Common myeloid progenitor, CD34-positive (primary cell): Measurements from ENCODE around the gene TNFRSF21.
A peak's percentile ranks its signal among the peaks of the same experiment; 100 is the strongest.

Source experiments
- CTCF ChIA-PET: fragments of 350-600 bp; sonication (Branson Sonifier 250); formaldehyde crosslinking; loops from one replicate; lab custom pipeline; 2021; ENCODE audit warnings: antibody characterized with exemption; lab: Charles Lee
- POLR2A ChIA-PET: fragments of 350-600 bp; sonication (Branson Sonifier 250); formaldehyde crosslinking; loops from one replicate; lab custom pipeline; 2021; ENCODE audit warnings: antibody characterized with exemption; lab: Charles Lee
- DNase-seq, 3 donors: peaks; one replicate each; pipeline versions ENCODE4 v3.0.0 to v3.0.0-alpha.2; 2013
- H3K27ac ChIP-seq, 2 experiments: 1 replicate in 1 of 2; 2 replicates in 1 of 2; pipeline ENCODE4 v1.7.0; 2013; ENCODE audit warnings: inconsistent platforms in 2 of 2, low read length in 2 of 2, mild to moderate bottlenecking in 2 of 2, low read depth in 1 of 2, moderate library complexity in 1 of 2; ENCODE audit not compliant: severe bottlenecking in 2 of 2, insufficient read depth in 1 of 2, poor library complexity in 1 of 2
- H3K27me3 ChIP-seq, 5 experiments: replicated peaks in 2 of 5; 1 replicate in 3 of 5; 2 replicates in 2 of 5; pipeline versions ENCODE4 v1.6.1 to v1.7.0; 2013; ENCODE audit warnings: low read length in 4 of 5, mild to moderate bottlenecking in 2 of 5, moderate library complexity in 2 of 5, inconsistent platforms in 1 of 5; ENCODE audit not compliant: insufficient read depth in 5 of 5, control insufficient read depth in 4 of 5
- H3K36me3 ChIP-seq, 4 experiments: 1 replicate in 2 of 4; 2 replicates in 2 of 4; pipeline versions ENCODE4 v1.6.1 to v1.7.0; 2013; ENCODE audit warnings: low read length in 3 of 4, control low read depth in 1 of 4, mild to moderate bottlenecking in 1 of 4; ENCODE audit not compliant: control insufficient read depth in 4 of 4, insufficient read depth in 4 of 4
- H3K4me1 ChIP-seq, 4 experiments: 1 replicate in 3 of 4; 2 replicates in 1 of 4; pipeline versions ENCODE4 v1.6.1 to v1.7.1; 2013; ENCODE audit warnings: low read length in 3 of 4, mild to moderate bottlenecking in 3 of 4, control low read depth in 1 of 4, inconsistent platforms in 1 of 4, moderate library complexity in 1 of 4; ENCODE audit not compliant: control insufficient read depth in 4 of 4, insufficient read depth in 4 of 4; ENCODE audit errors: control extremely low read depth in 1 of 4
- H3K4me3 ChIP-seq, 7 experiments: 1 replicate in 4 of 7; 2 replicates in 3 of 7; pipeline versions ENCODE4 v1.5.1 to v1.7.0; 2013; ENCODE audit warnings: mild to moderate bottlenecking in 7 of 7, low read length in 6 of 7, moderate library complexity in 6 of 7, inconsistent platforms in 2 of 7, low read depth in 2 of 7, control low read depth in 1 of 7; ENCODE audit not compliant: insufficient read depth in 4 of 7, control insufficient read depth in 1 of 7; ENCODE audit errors: extremely low read depth in 1 of 7
- H3K9me3 ChIP-seq, 5 experiments: 1 replicate in 4 of 5; 2 replicates in 1 of 5; pipeline versions ENCODE4 v1.6.1 to v1.7.1; 2013; ENCODE audit warnings: low read length in 4 of 5, mild to moderate bottlenecking in 2 of 5, inconsistent platforms in 1 of 5, low read depth in 1 of 5, moderate library complexity in 1 of 5; ENCODE audit not compliant: control insufficient read depth in 4 of 5, insufficient read depth in 2 of 5; ENCODE audit errors: control extremely low read depth in 1 of 5
- WGBS: methylation state at CpG from one replicate; pipeline ENCODE4 v1.1.5; 2013; ENCODE audit not compliant: insufficient coverage; 5-methylcytosine and 5-hydroxymethylcytosine counted together

Gene TNFRSF21

DNA sequence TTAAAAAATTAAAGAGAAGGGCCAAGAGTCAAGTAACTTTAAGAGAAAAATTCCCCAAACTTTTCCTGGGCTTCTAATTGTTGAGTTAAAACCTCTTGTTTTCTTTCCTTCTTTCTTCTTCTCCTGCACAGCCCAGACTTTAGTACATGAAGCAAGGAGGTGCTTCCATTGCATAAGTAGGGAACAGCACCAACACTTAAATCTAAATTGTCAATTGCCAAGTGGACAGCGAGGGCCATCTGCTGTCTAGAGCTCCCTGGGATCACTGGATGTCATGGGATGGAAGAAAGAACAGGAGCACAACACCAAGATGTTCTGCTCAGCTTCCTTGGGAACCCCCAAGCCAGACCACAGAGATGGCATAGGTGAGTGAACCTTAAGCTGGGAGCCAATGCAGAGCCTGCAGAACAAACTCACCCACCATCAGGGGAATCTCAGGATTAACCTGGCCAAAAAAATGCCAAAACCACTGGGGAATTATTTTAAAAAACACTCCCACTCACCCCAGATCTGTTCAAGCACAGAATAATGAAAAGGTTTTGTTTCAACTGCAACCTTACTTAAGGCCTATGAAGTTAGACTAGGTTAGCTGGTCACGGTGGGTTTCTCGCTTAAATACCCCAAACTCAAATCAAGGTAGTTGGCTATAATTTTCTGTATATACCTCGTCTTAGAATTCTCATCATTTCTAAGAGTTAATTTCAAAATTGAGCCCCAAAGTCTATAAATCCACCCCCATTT lies 67.8 kb downstream of the TNFRSF21 start:
- ChIA-PET POLR2A (interaction anchor here (0.5 to 0.6 kb wide), 3 partner anchors 67 to 145 kb away, joined by 3 read pairs; no protein-coding TSS in a partner anchor), CTCF (interaction anchor here (1.4 to 1.5 kb wide), 3 partner anchors 10 to 64 kb away, joined by 3 to 5 read pairs (median 3); no protein-coding TSS in a partner anchor)
- Histone ChIP-seq H3K27me3 (no peaks in the 10 kb centered on the region), H3K9me3 (no peaks in the 10 kb centered on the region), H3K4me1 (peaks cover 15 to 68% (median 41%) of the 10 kb centered on the region in 4 experiments), H3K36me3 (peaks cover 0 to 2% (median 0%) of the 10 kb centered on the region in 4 experiments), H3K4me3 (peak overlapping the region in 2 of 7 experiments; percentile 16 to 36), H3K27ac (peak overlapping the region in 1 of 2 experiments; percentile 84)
- DNase-seq, result no peak
- 71% methylated on average over 1 of the region's 4 CpGs for WGBS

DNA sequence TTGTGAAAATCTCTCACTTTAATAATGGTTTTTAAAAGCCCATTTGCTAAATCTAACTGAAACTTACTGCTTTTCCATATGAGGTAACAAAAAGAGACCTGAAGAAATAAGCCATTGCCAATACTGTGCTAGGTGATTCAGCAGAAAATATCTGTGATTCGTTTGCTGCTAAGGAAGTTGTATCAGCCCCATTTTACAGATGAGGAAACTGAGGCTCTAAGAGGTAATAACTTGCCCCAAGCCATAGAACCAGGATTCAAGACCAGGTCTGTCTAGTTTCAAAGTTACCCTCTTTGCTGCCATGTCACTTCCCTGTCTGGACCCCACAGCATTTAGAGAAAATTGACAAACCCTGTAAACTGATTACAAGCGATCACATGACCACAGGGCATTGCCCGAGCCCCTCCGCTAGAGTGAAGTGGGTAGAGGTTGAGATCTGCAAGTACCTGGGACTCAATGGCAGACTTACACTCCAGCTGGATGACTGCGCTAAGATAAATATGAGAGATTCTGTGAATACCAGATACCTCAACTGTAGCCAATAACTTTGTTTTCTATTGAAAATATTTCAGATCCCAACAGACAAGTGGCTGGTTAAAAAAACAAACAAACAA lies 69.3 kb downstream of the TNFRSF21 start:
- Histone ChIP-seq H3K9me3 (no peaks in the 10 kb centered on the region), H3K36me3 (peaks cover 0 to 2% (median 0%) of the 10 kb centered on the region in 4 experiments), H3K27me3 (no peaks in the 10 kb centered on the region), H3K4me1 (peaks cover 5 to 67% (median 34%) of the 10 kb centered on the region in 4 experiments), H3K4me3 (no peak overlapping the region), H3K27ac (no peak overlapping the region)
- ChIA-PET CTCF (no interaction called here), POLR2A (no interaction called here)
- DNase-seq, result peak in 1 of 3 donors; percentile 27
- WGBS, result 84% methylated on average over 5 of the region's 5 CpGs

DNA sequence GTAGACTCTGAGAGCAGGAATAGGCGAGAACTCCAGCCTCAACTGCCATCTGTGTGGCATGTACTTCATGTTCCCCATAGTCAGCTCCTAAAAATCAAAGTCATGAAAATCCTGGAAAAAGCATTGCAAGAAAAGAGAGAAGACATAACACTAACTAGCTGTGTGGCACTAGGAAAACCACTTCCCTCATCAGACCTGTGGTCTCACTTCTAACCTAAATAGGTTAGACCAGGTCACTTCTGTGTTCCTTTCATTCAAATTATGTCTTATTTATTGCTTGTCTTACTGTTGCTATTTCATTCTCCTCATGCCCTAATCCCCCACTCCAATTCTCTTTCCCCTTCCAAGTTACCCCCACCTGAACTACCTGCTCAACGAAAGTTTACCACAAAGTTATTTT lies 70.2 kb downstream of the TNFRSF21 start:
- H3K36me3 ChIP-seq, result peaks cover 0 to 2% (median 0%) of the 10 kb centered on the region in 4 experiments
- WGBS, result 77% methylated on average over 2 of the region's 2 CpGs
- peaks cover 5 to 64% (median 34%) of the 10 kb centered on the region in 4 experiments for H3K4me1 ChIP-seq

DNA sequence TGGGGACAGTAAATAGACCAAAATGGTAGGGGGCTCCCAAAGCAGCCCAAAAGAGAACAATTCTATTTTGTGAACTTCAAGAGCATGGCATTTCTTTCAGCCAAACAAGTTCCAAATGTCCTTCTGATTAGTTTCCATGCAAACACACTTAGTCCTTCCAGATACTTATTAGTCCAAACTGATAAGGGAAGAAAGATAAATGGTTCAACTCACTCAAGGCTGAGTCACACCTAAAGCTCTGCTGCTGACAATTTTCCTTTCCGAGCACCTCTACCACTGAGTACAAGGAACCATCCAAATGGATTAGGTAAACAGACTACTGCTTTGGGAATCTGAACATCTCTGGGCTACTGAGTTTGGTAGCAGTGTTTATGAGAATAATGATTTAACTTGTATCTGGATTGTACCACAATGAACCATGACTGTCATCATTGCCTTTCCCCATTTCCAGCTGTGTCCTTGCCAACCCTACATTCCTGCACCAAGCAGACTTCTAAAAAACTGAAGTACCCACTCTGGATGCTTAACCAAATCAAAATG lies 71.2 kb downstream of the TNFRSF21 start:
- CTCF ChIA-PET, result interaction anchor here (0.7 kb wide), 1 partner anchor 683 kb away, joined by 3 read pairs; no protein-coding TSS in a partner anchor

More for the DNA sequence above, 70.2 kb downstream of the TNFRSF21 start:
- peak in 2 of 3 donors; percentile 54 to 68 for DNase-seq
- no peak overlapping the region for H3K27ac ChIP-seq
- no peaks in the 10 kb centered on the region for H3K27me3 ChIP-seq
- ChIA-PET CTCF (no interaction called here), POLR2A (no interaction called here)
- H3K9me3 ChIP-seq, result no peaks in the 10 kb centered on the region
- H3K4me3 ChIP-seq, result no peak overlapping the region

DNA sequence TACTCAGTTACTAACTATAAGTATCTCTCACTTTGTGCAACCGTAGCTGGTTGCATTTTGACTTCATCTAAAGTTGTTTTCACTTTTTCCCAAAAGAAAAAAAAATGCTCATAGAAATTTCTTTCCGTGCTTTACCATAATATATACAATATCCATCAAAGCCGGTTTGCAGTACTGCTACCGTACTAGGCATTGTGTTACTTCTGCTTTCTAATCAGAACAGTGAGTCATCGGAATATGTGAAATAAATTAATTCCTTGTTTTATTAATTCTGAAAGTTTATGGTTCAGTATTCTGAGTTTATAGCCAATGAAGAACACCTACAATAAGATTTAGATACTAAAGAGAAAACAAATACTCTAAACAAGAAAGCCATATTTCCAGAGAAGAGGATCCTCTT lies 72.5 kb downstream of the TNFRSF21 start:
- CTCF ChIA-PET, result no interaction called here
- DNase-seq, result peak in 2 of 3 donors; percentile 36 to 56
- no peaks in the 10 kb centered on the region for H3K27me3 ChIP-seq
- H3K36me3 ChIP-seq, result peaks cover 0 to 5% (median under 1%) of the 10 kb centered on the region in 4 experiments
- H3K4me1 ChIP-seq, result peaks cover 0 to 55% (median 29%) of the 10 kb centered on the region in 4 experiments
- no peaks in the 10 kb centered on the region for H3K9me3 ChIP-seq
- POLR2A ChIA-PET, result no interaction called here
- H3K27ac ChIP-seq, result no peak overlapping the region
- H3K4me3 ChIP-seq, result no peak overlapping the region
- WGBS, result 100% methylated on average over 1 of the region's 5 CpGs

More for the DNA sequence above, 71.2 kb downstream of the TNFRSF21 start:
- Histone ChIP-seq H3K9me3 (no peaks in the 10 kb centered on the region), H3K36me3 (peaks cover 0 to 2% (median 0%) of the 10 kb centered on the region in 4 experiments), H3K27ac (no peak overlapping the region), H3K4me3 (no peak overlapping the region), H3K4me1 (peaks cover 5 to 61% (median 34%) of the 10 kb centered on the region in 4 experiments), H3K27me3 (no peaks in the 10 kb centered on the region)
- WGBS, result no CpG with 5 or more reads among the region's 1 CpG
- POLR2A ChIA-PET, result no interaction called here
- no peak for DNase-seq

DNA sequence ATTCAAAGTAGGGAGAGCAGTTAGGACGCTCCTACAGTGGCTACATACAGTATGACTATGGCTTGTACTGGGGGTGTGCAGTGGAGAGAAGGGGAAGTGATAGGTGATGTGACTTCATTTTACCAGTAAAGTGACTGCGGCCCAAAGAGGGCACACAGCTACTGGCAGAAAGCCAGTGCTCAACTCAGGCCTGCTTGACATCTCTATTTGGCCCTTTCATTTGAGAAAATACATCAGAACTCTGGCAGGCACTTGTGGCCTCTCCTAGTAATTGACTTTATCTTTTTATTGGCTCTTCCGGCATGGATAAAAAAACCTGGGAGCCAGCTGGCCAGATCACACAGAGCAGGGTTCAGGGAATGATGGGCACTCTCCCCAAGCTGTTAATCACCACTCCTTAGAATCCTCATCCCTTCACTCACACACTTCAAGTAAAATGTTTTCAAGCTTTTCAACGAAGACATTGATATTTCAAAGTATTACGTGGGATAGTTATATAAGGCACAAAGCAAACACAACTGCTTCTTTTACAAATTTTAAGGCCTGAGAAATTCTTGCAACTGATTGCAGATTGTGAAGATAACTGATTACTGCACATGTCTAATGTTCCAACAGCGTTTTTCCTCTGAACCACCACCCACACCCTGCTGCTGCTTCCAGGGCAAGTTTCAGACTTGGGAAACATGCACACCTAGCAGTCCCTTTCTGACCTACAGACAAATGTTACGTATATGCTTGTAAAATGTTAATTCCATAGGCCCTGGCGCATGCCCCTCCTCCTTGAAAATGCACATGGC lies 73.5 kb downstream of the TNFRSF21 start:
- WGBS, result 82% methylated on average over 8 of the region's 8 CpGs
- peak in 2 of 3 donors; percentile 80 to 84 for DNase-seq
- Histone ChIP-seq H3K4me1 (peaks cover 0 to 45% (median 21%) of the 10 kb centered on the region in 4 experiments), H3K4me3 (no peak overlapping the region), H3K27me3 (no peaks in the 10 kb centered on the region), H3K27ac (peak overlapping the region in 1 of 2 experiments; percentile 16), H3K36me3 (peaks cover 0 to 5% (median 2%) of the 10 kb centered on the region in 4 experiments), H3K9me3 (no peaks in the 10 kb centered on the region)
- ChIA-PET CTCF (interaction anchor here (0.9 to 2.1 kb wide), 3 partner anchors 9 to 11 kb away, joined by 4 to 6 read pairs (median 4); no protein-coding TSS in a partner anchor), POLR2A (no interaction called here)
